Spleen (tissue), 11 donors: ENCODE measurements around the gene ATP13A4. TPM values are rescaled to one million over a fixed set of nuclear protein-coding genes. Genes with fewer than 3 reads are reported as not detected.

ENCODE experiments used
- DNase-seq: peaks from one replicate; pipeline ENCODE4 v3.0.0-alpha.2; 2020
- H3K27ac ChIP-seq, 8 donors: fragments of 200-600 bp; sonication (generic) in 7 of 8; 1 replicate in 4 of 8; 2 replicates in 4 of 8; pipeline versions ENCODE4 v1.5.0 to v1.8.0; 2016 to 2021; ENCODE audit warnings: inconsistent platforms in 4 of 8, mild to moderate bottlenecking in 4 of 8, moderate library complexity in 1 of 8
- H3K27me3 ChIP-seq, 7 donors: fragments of 200-600 bp; sonication (generic) in 6 of 7; replicated peaks in 1 of 7; 1 replicate in 4 of 7; 2 replicates in 3 of 7; pipeline versions ENCODE4 v1.5.0 to v1.8.0; 2016 to 2021; ENCODE audit warnings: inconsistent platforms in 3 of 7, mild to moderate bottlenecking in 1 of 7
- H3K36me3 ChIP-seq, 6 donors: fragments of 200-600 bp; sonication (generic) in 5 of 6; 1 replicate in 4 of 6; 2 replicates in 2 of 6; pipeline versions ENCODE4 v1.5.0 to v1.8.0; 2016 to 2021; ENCODE audit warnings: inconsistent platforms in 2 of 6
- H3K4me1 ChIP-seq, 6 donors: fragments of 200-600 bp; sonication (generic) in 5 of 6; 1 replicate in 3 of 6; 2 replicates in 3 of 6; pipeline versions ENCODE4 v1.5.0 to v1.8.0; 2016 to 2021; ENCODE audit warnings: inconsistent platforms in 3 of 6
- H3K4me3 ChIP-seq, 8 donors: fragments of 200-600 bp; sonication (generic) in 7 of 8; 1 replicate in 4 of 8; 2 replicates in 4 of 8; pipeline versions ENCODE4 v1.5.0 to v1.8.0; 2016 to 2021; ENCODE audit warnings: inconsistent platforms in 4 of 8, mild to moderate bottlenecking in 4 of 8, moderate library complexity in 2 of 8
- H3K9me3 ChIP-seq, 8 donors: fragments of 200-600 bp; sonication (generic) in 7 of 8; 1 replicate in 4 of 8; 2 replicates in 4 of 8; pipeline versions ENCODE4 v1.5.0 to v1.8.0; 2016 to 2021; ENCODE audit warnings: inconsistent platforms in 4 of 8
- POLR2A ChIP-seq, 3 donors: fragments of 450-650 bp; IDR thresholded peaks; one replicate each; pipeline ENCODE4 v1.5.1; 2017; ENCODE audit warnings: antibody characterized with exemption in 3 of 3, mild to moderate bottlenecking in 1 of 3
- POLR2AphosphoS5 ChIP-seq, 3 donors: sonication (generic); formaldehyde crosslinking; IDR thresholded peaks; one replicate each; pipeline ENCODE4 v1.5.1; 2017; ENCODE audit warnings: antibody characterized with exemption in 3 of 3
- WGBS, 5 donors: extraction: QIAGEN DNeasy Blood & Tissue Kit in 3 of 5; methylation state at CpG; one replicate each; pipeline versions ENCODE4 v1.1.5 to v1.1.7; 2013 to 2018; 5-methylcytosine and 5-hydroxymethylcytosine counted together
- intact Hi-C: fragments of 100-400 bp; cut with DNase I; formaldehyde crosslinking; loops from one replicate; pipeline ENCODE4 v1.15.0; 2023; ENCODE audit warnings: low total_unique reads
- polyA plus RNA-seq, 3 donors: library from polyadenylated mRNA; stranded (reverse); fragments of 200-250 nt; gene quantifications; one replicate each; pipeline ENCODE4 v1.2.1, GENCODE V29; 2013
- total RNA-seq, 7 donors: library from RNA; depleted of rRNA in 3 of 7; stranded (reverse); fragments of >200 nt in 3 of 7; fragmentation: NEBNext Ultra II Directional in 4 of 7; extraction: Animal tissue kit (Norgen Biotek cat#: 25700) in 4 of 7; gene quantifications; one replicate each; pipeline versions ENCODE4 v1.1.0 to v1.2.1, GENCODE V29; 2016 to 2021
- TF ChIP-seq, protein P1 (sequence below), 11 experiments: fragments of 200-600 bp in 7 of 11; fragments of 450-650 bp in 4 of 11; sonication (generic) in 4 of 11; IDR thresholded peaks in 8 of 11; conservative IDR thresholded peaks in 3 of 11; 1 replicate in 7 of 11; 2 replicates in 4 of 11; pipeline versions ENCODE4 v1.4.0 to v1.8.0; 2016 to 2021; ENCODE audit warnings: antibody characterized with exemption in 11 of 11, inconsistent platforms in 4 of 11, mild to moderate bottlenecking in 1 of 11
- donor health status: healthy with polysubstance abuse.
- donor health status: DM: no; HTN: no; CAD: no; lungs with moderate emphysema.
- donor health status: DM: no; HTN: no; CAD: no.
- donor health status: Bipolar disorder and iron deficiency.
- donor health status: healthy.
- donor health status: DM: no; HTN: no; CAD: no.
- donor health status: DM: yes; HTN: yes; CAD: no.

The ATP13A4 gene
- total and polyA plus RNA-seq, 10 donors = 0.24 to 8.4 (median 1.5) TPM

DNA sequence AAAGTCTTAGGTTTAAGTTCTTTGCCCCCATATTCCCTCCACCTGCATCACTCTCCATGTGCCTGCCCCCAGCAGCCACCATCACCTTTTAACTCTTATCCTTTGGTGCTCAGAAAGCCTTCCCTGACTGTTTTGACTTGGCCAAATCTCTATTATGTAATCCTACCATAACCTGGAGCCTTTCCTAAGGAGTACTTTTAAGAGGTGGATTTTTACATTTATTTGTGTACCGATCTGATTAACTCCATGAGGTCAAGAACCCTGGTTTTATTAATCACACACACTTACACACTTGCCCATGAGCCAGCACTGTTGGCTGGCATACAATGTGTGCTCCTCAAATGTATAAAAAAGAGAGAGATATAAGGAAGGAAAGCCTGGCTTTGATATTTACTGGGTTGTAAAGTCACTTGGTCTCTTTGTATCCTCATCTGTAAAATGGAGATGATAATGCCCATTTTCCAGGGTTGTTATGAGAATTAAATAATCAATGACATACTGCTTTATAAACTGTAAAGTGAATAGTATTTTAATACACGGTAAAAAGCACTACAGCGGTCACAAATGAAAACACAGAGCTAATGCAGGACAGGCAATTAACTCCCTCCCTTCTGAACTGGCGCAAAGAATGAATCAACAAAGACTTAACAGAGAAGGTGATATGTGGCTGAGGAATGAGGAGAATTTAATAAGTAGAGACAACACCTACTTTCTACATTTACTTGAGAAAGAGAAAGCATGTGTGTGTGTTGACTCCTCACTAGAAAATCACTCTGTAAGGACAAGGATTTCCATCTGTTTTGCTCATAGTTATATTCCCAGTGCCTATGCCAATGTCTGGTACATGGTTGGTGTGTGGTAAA, 45.4 kb downstream of the ATP13A4 start:
- no peaks in the 10 kb centered on the region for H3K4me1 ChIP-seq
- 84 to 91% (median 89%) methylated on average over 4 of the region's 4 CpGs for WGBS, 5 donors
- H3K27me3 ChIP-seq = no peaks in the 10 kb centered on the region
- TF ChIP-seq POLR2AphosphoS5 (IDR thresholded peaks at IDR 0.05) (no peak), POLR2A (IDR thresholded peaks at IDR 0.05) (no peak)
- TF ChIP-seq, protein P1, sequence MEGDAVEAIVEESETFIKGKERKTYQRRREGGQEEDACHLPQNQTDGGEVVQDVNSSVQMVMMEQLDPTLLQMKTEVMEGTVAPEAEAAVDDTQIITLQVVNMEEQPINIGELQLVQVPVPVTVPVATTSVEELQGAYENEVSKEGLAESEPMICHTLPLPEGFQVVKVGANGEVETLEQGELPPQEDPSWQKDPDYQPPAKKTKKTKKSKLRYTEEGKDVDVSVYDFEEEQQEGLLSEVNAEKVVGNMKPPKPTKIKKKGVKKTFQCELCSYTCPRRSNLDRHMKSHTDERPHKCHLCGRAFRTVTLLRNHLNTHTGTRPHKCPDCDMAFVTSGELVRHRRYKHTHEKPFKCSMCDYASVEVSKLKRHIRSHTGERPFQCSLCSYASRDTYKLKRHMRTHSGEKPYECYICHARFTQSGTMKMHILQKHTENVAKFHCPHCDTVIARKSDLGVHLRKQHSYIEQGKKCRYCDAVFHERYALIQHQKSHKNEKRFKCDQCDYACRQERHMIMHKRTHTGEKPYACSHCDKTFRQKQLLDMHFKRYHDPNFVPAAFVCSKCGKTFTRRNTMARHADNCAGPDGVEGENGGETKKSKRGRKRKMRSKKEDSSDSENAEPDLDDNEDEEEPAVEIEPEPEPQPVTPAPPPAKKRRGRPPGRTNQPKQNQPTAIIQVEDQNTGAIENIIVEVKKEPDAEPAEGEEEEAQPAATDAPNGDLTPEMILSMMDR (IDR thresholded peaks at IDR 0.05 in 8 of 11, conservative IDR thresholded peaks at IDR 0.05 in 3 of 11) = no peak
- H3K4me3 ChIP-seq = no peak overlapping the region
- no peaks in the 10 kb centered on the region for H3K9me3 ChIP-seq
- DNase-seq = no peak
- no peak overlapping the region for H3K27ac ChIP-seq
- no peaks in the 10 kb centered on the region for H3K36me3 ChIP-seq
- intact Hi-C loops = no loop called here

- Histone ChIP-seq H3K9me3 (no peaks in the 10 kb centered on the region), H3K4me1 (no peaks in the 10 kb centered on the region), H3K27me3 (no peaks in the 10 kb centered on the region), H3K36me3 (no peaks in the 10 kb centered on the region), H3K27ac (no peak overlapping the region), H3K4me3 (no peak overlapping the region)
- DNase-seq = no peak
- intact Hi-C loops = no loop called here
- no peak for TF ChIP-seq POLR2AphosphoS5 (IDR thresholded peaks at IDR 0.05)
- TF ChIP-seq POLR2A (IDR thresholded peaks at IDR 0.05) = no peak
- TF ChIP-seq, protein P1 (IDR thresholded peaks at IDR 0.05 in 8 of 11, conservative IDR thresholded peaks at IDR 0.05 in 3 of 11) = no peak
- 85 to 92% (median 89%) methylated on average over 2 of the region's 2 CpGs for WGBS, 5 donors
Measured at GRCh38 chr3:193508108-193508507, 46.6 kb downstream of the ATP13A4 start.

DNA sequence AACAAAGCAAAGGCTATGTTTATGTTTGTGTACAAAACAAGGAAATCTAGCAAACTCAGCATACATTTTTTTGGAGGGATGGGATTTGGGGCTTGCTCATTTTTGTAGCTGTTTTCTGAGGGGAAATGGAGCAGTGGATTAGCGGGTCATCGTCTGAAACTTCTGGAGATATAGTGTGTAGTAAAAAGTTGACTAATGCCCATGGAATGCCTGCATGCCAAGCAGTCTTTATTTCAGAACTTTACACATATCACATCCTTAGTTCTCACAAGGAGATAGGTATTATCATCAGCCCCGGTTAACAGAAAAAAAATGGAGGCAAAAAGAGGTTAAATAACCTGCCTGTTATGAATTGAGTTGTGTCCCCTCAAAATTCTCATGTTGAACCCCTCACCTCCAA, 47.1 kb downstream of the ATP13A4 start:
- TF ChIP-seq POLR2AphosphoS5 (IDR thresholded peaks at IDR 0.05) (no peak), POLR2A (IDR thresholded peaks at IDR 0.05) (no peak)
- TF ChIP-seq, protein P1 (IDR thresholded peaks at IDR 0.05 in 8 of 11, conservative IDR thresholded peaks at IDR 0.05 in 3 of 11) = no peak
- intact Hi-C loops = no loop called here
- no peak for DNase-seq
- Histone ChIP-seq H3K4me3 (no peak overlapping the region), H3K4me1 (no peaks in the 10 kb centered on the region), H3K9me3 (no peaks in the 10 kb centered on the region), H3K27ac (no peak overlapping the region), H3K36me3 (no peaks in the 10 kb centered on the region), H3K27me3 (no peaks in the 10 kb centered on the region)
- 76 to 91% (median 90%) methylated on average over 3 of the region's 3 CpGs for WGBS, 5 donors

- intact Hi-C loops = no loop called here
- TF ChIP-seq, protein P1 (IDR thresholded peaks at IDR 0.05 in 8 of 11, conservative IDR thresholded peaks at IDR 0.05 in 3 of 11) = no peak
- no peak for TF ChIP-seq POLR2A (IDR thresholded peaks at IDR 0.05)
- Histone ChIP-seq H3K4me1 (no peaks in the 10 kb centered on the region), H3K4me3 (no peak overlapping the region), H3K36me3 (no peaks in the 10 kb centered on the region), H3K27me3 (no peaks in the 10 kb centered on the region), H3K9me3 (no peaks in the 10 kb centered on the region), H3K27ac (no peak overlapping the region)
- no peak for DNase-seq
- WGBS, 5 donors = 83 to 97% (median 92%) methylated on average over 1 of the region's 1 CpG
Measured at GRCh38 chr3:193506921-193507320, 47.8 kb downstream of the ATP13A4 start.
